ENCODE measurements around the gene HSPA1A.
"Not testable (repeated sequence)": the region's sequence is repeated elsewhere in the genome, so short reads cannot be mapped to it uniquely, and the experiment has no call there.

Gene HSPA1A

DNA sequence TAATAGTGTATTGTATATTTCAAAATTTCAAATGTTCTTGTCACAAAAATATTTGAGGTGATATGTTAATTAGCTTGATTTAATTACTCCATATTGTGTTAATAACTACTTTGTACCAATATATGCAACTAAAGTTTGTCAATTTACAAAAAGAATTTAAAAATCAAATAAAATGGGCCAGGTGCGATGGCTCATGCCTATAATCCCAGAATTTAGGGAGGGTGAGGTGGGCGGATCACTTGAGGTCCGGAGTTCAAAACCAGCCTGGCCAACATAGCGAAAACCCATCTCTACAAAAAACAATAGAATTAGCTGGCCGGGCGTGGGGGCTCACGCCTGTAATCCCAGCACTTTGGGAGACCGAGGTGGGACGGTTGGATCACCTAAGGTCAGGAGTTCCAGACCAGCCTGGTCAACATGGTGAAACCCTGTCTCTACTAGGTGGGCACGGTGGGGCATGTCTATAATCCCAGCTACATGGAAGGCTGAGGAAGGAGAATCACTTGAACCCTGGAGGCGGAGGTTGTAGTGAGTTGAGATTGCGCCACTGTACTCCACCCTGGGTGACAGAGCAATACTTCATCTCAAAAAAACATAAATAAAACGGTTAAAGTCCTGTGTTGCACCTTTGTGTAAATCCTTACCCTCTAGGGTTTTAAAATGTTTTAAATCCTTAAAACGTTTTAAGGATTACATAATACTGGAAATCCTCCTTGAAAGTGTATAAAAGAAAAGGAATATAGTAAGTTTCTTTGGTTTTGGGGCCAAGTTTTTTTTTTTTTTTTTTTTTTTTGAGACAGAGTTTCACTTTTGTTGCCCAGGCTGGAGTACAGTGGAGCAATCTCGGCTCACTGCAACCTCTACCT, 16.2 kb downstream of the HSPA1A start:
- no peak for TF ChIP-seq POLR2A (IDR thresholded peaks at IDR 0.05; ENCODE audit: low read depth, low read length)
- no peak for TF ChIP-seq TAF1 (IDR thresholded peaks at IDR 0.05; ENCODE audit: borderline replicate concordance, low read depth, low read length)
- TF ChIP-seq POLR2AphosphoS5 (IDR thresholded peaks at IDR 0.05; ENCODE audit: low read depth, low read length), result no peak
- FAIRE-seq (no peak), DNase-seq (ENCODE audit: insufficient read length) (no peak)

DNA sequence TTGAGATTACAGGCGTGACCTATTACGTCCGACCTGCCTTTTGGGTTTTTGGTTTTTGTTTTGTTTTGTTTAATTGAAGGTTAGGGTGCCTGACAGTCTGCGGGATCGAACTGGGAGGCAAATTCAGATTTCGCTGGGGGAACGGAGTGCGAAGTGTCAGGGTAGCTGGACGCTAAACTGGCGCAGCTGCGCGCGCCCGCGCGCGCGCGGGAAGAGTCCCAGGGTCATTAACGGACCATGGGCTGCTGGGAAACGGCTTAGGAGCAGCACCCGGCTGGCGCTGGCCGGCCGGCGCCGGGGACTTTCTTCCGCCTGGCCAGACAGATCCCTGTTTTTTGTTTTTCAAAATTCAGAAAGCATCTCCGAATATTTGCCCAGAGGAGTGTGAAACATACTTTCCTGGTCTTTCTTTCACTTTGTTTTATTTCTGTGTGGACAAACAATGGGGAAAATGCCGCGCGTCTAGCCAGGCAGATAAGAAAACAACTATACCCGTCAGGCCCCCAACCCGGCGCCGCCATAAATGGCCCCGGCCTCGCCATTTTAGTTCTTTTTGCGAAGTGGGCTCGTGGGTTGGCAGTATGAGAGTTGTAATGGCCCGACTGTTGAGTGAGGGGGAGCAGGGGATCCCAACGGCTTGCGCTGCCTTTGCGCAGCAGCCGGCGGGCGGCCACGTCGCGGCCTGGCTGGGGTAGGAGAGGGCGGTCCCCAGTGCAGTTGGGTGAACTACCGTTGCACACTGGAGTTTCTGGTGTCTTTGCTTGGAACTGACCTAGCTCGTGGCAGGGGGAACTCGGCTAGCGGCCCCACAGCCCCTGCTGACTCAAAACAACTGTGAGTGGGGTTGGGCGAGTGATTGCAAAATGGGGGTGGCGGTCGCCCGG, 19.3 kb downstream of the HSPA1A start:
- no peak for FAIRE-seq
- DNase-seq (ENCODE audit: insufficient read length), result peak; percentile 80
- peak; percentile 100 for TF ChIP-seq POLR2A (IDR thresholded peaks at IDR 0.05; ENCODE audit: low read depth, low read length)
- peak; percentile 100 for TF ChIP-seq POLR2AphosphoS5 (IDR thresholded peaks at IDR 0.05; ENCODE audit: low read depth, low read length)
- peak; percentile 93 for TF ChIP-seq TAF1 (IDR thresholded peaks at IDR 0.05; ENCODE audit: borderline replicate concordance, low read depth, low read length)

GRCh38 chr6:31836047-31836473, 20.7 kb downstream of the HSPA1A start:
- no peak for DNase-seq (ENCODE audit: insufficient read length)
- TF ChIP-seq POLR2A (IDR thresholded peaks at IDR 0.05; ENCODE audit: low read depth, low read length) (peak; percentile 53; the same call in 1 of the 2 replicates), TAF1 (IDR thresholded peaks at IDR 0.05; ENCODE audit: borderline replicate concordance, low read depth, low read length) (no peak), POLR2AphosphoS5 (IDR thresholded peaks at IDR 0.05; ENCODE audit: low read depth, low read length) (peak; percentile 25; the same call in 1 of the 2 replicates)
- no peak for FAIRE-seq

- no peak for FAIRE-seq
- peak; percentile 7; the same call in 1 of the 2 replicates for TF ChIP-seq POLR2AphosphoS5 (IDR thresholded peaks at IDR 0.05; ENCODE audit: low read depth, low read length)
- no peak for TF ChIP-seq POLR2A (IDR thresholded peaks at IDR 0.05; ENCODE audit: low read depth, low read length)
- no peak for DNase-seq (ENCODE audit: insufficient read length)
Observed at GRCh38 chr6:31836474-31837368, 21.4 kb downstream of the HSPA1A start.

- no peak for DNase-seq (ENCODE audit: insufficient read length)
- no peak for FAIRE-seq
- TF ChIP-seq TAF1 (IDR thresholded peaks at IDR 0.05; ENCODE audit: borderline replicate concordance, low read depth, low read length) (no peak), POLR2A (IDR thresholded peaks at IDR 0.05; ENCODE audit: low read depth, low read length) (peak; percentile 16; the same call in 1 of the 2 replicates)
Observed at GRCh38 chr6:31837369-31838113, 22.2 kb downstream of the HSPA1A start.

- 0 out of 2 replicates have a peak, but pooled peaks have one; percentile 15 for TF ChIP-seq POLR2A (IDR thresholded peaks at IDR 0.05; ENCODE audit: low read depth, low read length)
- DNase-seq (ENCODE audit: insufficient read length); FAIRE-seq: not testable (repeated sequence)
Observed at GRCh38 chr6:31838114-31838553, 22.8 kb downstream of the HSPA1A start.

- DNase-seq (ENCODE audit: insufficient read length), result no peak
Observed at GRCh38 chr6:31838968-31839367, 23.6 kb downstream of the HSPA1A start.

GRCh38 chr6:31839779-31840126, 24.4 kb downstream of the HSPA1A start:
- FAIRE-seq; DNase-seq (ENCODE audit: insufficient read length): not testable (repeated sequence)

More at GRCh38 chr6:31838968-31839367, 23.6 kb downstream of the HSPA1A start:
- no peak for FAIRE-seq
- TF ChIP-seq TAF1 (IDR thresholded peaks at IDR 0.05; ENCODE audit: borderline replicate concordance, low read depth, low read length), result no peak
- TF ChIP-seq POLR2AphosphoS5 (IDR thresholded peaks at IDR 0.05; ENCODE audit: low read depth, low read length), result peak; percentile 44; the same call in 1 of the 2 replicates

DNA sequence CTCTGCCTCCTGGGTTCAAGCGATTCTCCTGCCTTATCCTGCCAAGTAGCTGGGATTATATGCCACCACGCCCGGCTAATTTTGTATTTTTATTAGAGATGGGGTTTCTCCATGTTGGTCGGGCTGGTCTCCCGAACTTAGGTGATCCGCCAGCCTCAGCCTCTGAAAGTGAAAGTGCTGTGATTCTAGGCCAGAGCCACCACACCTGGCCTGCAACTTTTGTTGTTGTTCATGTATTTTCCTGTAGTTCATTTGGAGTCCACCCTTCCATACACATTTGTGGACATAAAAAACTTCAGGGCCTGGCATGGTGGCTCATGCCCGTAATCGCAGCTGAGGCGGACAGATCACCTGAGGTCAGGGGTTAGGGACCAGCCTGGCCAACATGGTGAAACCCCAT, 26.7 kb downstream of the HSPA1A start:
- no peak for FAIRE-seq
- no peak for DNase-seq (ENCODE audit: insufficient read length)
- TF ChIP-seq POLR2AphosphoS5 (IDR thresholded peaks at IDR 0.05; ENCODE audit: low read depth, low read length), result no peak
- TF ChIP-seq TAF1 (IDR thresholded peaks at IDR 0.05; ENCODE audit: borderline replicate concordance, low read depth, low read length), result no peak
- TF ChIP-seq POLR2A (IDR thresholded peaks at IDR 0.05; ENCODE audit: low read depth, low read length), result no peak

GRCh38 chr6:31844507-31844906, 29.2 kb downstream of the HSPA1A start:
- TF ChIP-seq POLR2AphosphoS5 (IDR thresholded peaks at IDR 0.05; ENCODE audit: low read depth, low read length) (no peak), POLR2A (IDR thresholded peaks at IDR 0.05; ENCODE audit: low read depth, low read length) (no peak)
- FAIRE-seq (no peak), DNase-seq (ENCODE audit: insufficient read length) (no peak)
